ENCODE data around the gene OR52E5.

DNA sequence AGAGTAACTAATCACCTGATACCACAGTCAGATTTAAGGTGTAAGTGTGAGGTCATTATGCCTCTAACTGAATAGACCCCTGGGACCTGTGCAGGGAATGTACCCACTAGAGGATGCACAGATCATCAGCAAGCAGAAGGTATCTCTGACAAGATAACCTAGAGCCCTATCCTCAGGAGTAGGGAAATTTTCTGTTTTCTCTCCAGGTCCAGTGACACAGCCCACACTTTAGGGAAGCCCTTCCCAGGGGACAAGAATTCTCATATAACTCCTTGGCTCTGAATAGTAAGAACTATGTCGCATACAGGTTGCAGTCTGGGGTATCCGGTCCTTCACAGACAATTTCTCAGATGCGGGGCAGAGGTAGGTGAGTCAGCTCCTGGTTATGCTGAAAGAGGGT, at the start of gene OR52E5:
- no peak for TF ChIP-seq CTCF (conservative IDR thresholded peaks at IDR 0.05; ENCODE audit: low read depth, low read length)
- TF ChIP-seq EZH2 (IDR thresholded peaks at IDR 0.05; ENCODE audit: borderline replicate concordance, low read depth, low read length, poor library complexity, severe bottlenecking) = no peak

All from A673 (cell line).